Neural cell (in vitro differentiated cells): ENCODE data around the gene TEX14. TPM values are rescaled to one million over a fixed set of nuclear protein-coding genes. Genes with fewer than 3 reads are reported as not detected.

Experiments used
- H2AFZ ChIP-seq: fragments of 200-600, 300-800 bp; sonication (generic), shearing (Covaris generic); 2 replicates; pipeline ENCODE4 v1.6.0; 2014; ENCODE audit warnings: low read depth, mild to moderate bottlenecking, antibody characterized with exemption, low read length, moderate library complexity
- H3F3A ChIP-seq: fragments of 200-600 bp; shearing (Covaris generic); 2 replicates; pipeline ENCODE4 v1.6.1; 2016; ENCODE audit warnings: mild to moderate bottlenecking, moderate library complexity, mixed read lengths, antibody characterized with exemption, low read length; ENCODE audit not compliant: insufficient read depth, poor library complexity, severe bottlenecking
- H3K27ac ChIP-seq: fragments of 200-600, 300-800 bp; sonication (generic), shearing (Covaris generic); 2 replicates; pipeline ENCODE4 v1.5.1; 2014; ENCODE audit warnings: mild to moderate bottlenecking, low read length, moderate library complexity
- H3K27me3 ChIP-seq: fragments of 300-800, 200-600 bp; sonication (generic), shearing (Covaris generic); 2 replicates; pipeline ENCODE4 v1.6.0; 2014; ENCODE audit warnings: mild to moderate bottlenecking, low read depth, low read length, moderate library complexity; ENCODE audit not compliant: insufficient read depth
- H3K36me3 ChIP-seq: fragments of 300-800, 200-600 bp; sonication (generic), shearing (Covaris generic); 2 replicates; pipeline ENCODE4 v1.5.1; 2014; ENCODE audit warnings: mild to moderate bottlenecking, antibody characterized with exemption, low read length, moderate library complexity; ENCODE audit not compliant: insufficient read depth
- H3K4me2 ChIP-seq: fragments of 300-800, 200-600 bp; sonication (generic), shearing (Covaris generic); 2 replicates; pipeline ENCODE4 v1.6.0; 2014; ENCODE audit warnings: mild to moderate bottlenecking, low read length
- H3K4me3 ChIP-seq: fragments of 300-800, 200-600 bp; sonication (generic), shearing (Covaris generic); 2 replicates; pipeline ENCODE4 v1.5.1; 2014; ENCODE audit warnings: mild to moderate bottlenecking, low read length, moderate library complexity
- H3K79me2 ChIP-seq: fragments of 200-600 bp; shearing (Covaris generic); replicated peaks from 2 replicates; pipeline ENCODE4 v1.6.0; 2014; ENCODE audit warnings: mild to moderate bottlenecking, low read length, moderate library complexity; ENCODE audit not compliant: insufficient read depth
- H3K9ac ChIP-seq: fragments of 300-800, 200-600 bp; sonication (generic), shearing (Covaris generic); 2 replicates; pipeline ENCODE4 v1.6.1; 2016; ENCODE audit warnings: mild to moderate bottlenecking, low read length, mixed read lengths
- H3K9me2 ChIP-seq: fragments of 200-600 bp; shearing (Covaris generic); 2 replicates; pipeline ENCODE4 v1.6.1; 2016; ENCODE audit warnings: mild to moderate bottlenecking, low read length, mixed read lengths; ENCODE audit not compliant: insufficient read depth
- H3K9me3 ChIP-seq: fragments of 200-600, 300-800 bp; sonication (generic), shearing (Covaris generic); 2 replicates; pipeline ENCODE4 v1.6.1; 2016; ENCODE audit warnings: mild to moderate bottlenecking, mixed run types, low read length, moderate library complexity, mixed read lengths
- H4K20me1 ChIP-seq: fragments of 200-600 bp; shearing (Covaris generic); 2 replicates; pipeline ENCODE4 v1.6.1; 2016; ENCODE audit warnings: mild to moderate bottlenecking, mixed run types; ENCODE audit not compliant: insufficient read depth
- EP300 ChIP-seq: fragments of 450-650 bp; conservative IDR thresholded peaks from 2 replicates; pipeline ENCODE4 v1.6.1; 2014; ENCODE audit warnings: antibody characterized with exemption, mild to moderate bottlenecking, moderate library complexity; ENCODE audit not compliant: poor library complexity, severe bottlenecking
- EZH2 ChIP-seq: fragments of 200-600, 300-800 bp; shearing (Covaris generic), sonication (generic); IDR thresholded peaks from 2 replicates; pipeline ENCODE4 v1.6.1; 2014; ENCODE audit warnings: antibody characterized with exemption, low read length, borderline replicate concordance, mild to moderate bottlenecking; ENCODE audit not compliant: insufficient read depth, poor library complexity, severe bottlenecking
- MXI1 ChIP-seq: fragments of 450-650 bp; conservative IDR thresholded peaks from 2 replicates; pipeline ENCODE4 v1.6.1; 2014; ENCODE audit warnings: antibody characterized with exemption, mild to moderate bottlenecking; ENCODE audit not compliant: poor library complexity, severe bottlenecking
- POLR2AphosphoS5 ChIP-seq: IDR thresholded peaks from 2 replicates; pipeline ENCODE4 v1.6.1; 2012
- RAD21 ChIP-seq: fragments of 450-650 bp; conservative IDR thresholded peaks from 2 replicates; pipeline ENCODE4 v1.6.1; 2014; ENCODE audit warnings: antibody characterized with exemption, mild to moderate bottlenecking, moderate library complexity
- SMC3 ChIP-seq: fragments of 450-650 bp; conservative IDR thresholded peaks from 2 replicates; pipeline ENCODE4 v1.6.1; 2014; ENCODE audit warnings: antibody characterized with exemption, mild to moderate bottlenecking, moderate library complexity; ENCODE audit not compliant: poor library complexity
- TAF1 ChIP-seq: IDR thresholded peaks from 2 replicates; pipeline ENCODE4 v1.6.1; 2012; ENCODE audit warnings: low read depth
- polyA plus RNA-seq: library from polyadenylated mRNA; depleted of rRNA; stranded (reverse); fragments of >200 nt; gene quantifications from 2 replicates; pipeline ENCODE4 v1.2.3, GENCODE V29; 2014
- TF ChIP-seq, protein P1 (sequence below): IDR thresholded peaks from 2 replicates; pipeline ENCODE4 v1.6.1; 2012; ENCODE audit warnings: borderline replicate concordance
- TF ChIP-seq, protein P2 (sequence below): fragments of 450-650 bp; IDR thresholded peaks from 2 replicates; pipeline ENCODE4 v1.5.1; 2014; ENCODE audit warnings: antibody characterized with exemption, mild to moderate bottlenecking, moderate library complexity; ENCODE audit not compliant: poor library complexity, severe bottlenecking

Gene TEX14
- polyA plus RNA-seq, 1 donor from 2014 or later: 1.4 TPM

DNA sequence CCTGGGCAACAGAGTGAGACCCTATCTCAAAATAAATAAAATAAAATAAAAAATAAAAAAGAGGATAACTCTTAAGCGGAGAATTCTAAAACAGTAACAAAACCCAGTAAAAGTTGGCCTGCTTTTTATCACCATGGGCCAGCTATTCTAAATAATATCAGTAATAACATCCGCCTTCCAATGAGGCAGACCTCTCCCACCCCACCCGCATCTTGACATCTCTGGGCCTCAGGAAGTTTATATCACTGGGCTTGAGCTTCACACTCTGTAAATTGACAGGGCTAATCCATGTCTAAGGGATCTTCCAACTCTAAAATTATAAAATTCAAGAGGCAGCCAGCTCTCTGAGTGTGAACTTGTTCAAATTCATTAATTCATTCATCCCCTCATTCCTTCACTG, 94.5 kb downstream of the TEX14 start:
- Histone ChIP-seq H3K9me2 (no peaks in the 10 kb centered on the region), H3K9ac (no peak overlapping the region), H2AFZ (no peak overlapping the region), H3K4me3 (no peak overlapping the region), H3K27me3 (no peaks in the 10 kb centered on the region), H3K79me2 (no peaks in the 10 kb centered on the region), H3F3A (no peaks in the 10 kb centered on the region), H3K27ac (no peak overlapping the region), H3K4me2 (no peak overlapping the region), H3K9me3 (no peaks in the 10 kb centered on the region), H3K36me3 (no peaks in the 10 kb centered on the region), H4K20me1 (no peaks in the 10 kb centered on the region)
- TF ChIP-seq SMC3 (no peak), EP300 (no peak), TAF1 (no peak), MXI1 (no peak), EZH2 (no peak), POLR2AphosphoS5 (no peak), RAD21 (no peak)
- TF ChIP-seq, protein P1, sequence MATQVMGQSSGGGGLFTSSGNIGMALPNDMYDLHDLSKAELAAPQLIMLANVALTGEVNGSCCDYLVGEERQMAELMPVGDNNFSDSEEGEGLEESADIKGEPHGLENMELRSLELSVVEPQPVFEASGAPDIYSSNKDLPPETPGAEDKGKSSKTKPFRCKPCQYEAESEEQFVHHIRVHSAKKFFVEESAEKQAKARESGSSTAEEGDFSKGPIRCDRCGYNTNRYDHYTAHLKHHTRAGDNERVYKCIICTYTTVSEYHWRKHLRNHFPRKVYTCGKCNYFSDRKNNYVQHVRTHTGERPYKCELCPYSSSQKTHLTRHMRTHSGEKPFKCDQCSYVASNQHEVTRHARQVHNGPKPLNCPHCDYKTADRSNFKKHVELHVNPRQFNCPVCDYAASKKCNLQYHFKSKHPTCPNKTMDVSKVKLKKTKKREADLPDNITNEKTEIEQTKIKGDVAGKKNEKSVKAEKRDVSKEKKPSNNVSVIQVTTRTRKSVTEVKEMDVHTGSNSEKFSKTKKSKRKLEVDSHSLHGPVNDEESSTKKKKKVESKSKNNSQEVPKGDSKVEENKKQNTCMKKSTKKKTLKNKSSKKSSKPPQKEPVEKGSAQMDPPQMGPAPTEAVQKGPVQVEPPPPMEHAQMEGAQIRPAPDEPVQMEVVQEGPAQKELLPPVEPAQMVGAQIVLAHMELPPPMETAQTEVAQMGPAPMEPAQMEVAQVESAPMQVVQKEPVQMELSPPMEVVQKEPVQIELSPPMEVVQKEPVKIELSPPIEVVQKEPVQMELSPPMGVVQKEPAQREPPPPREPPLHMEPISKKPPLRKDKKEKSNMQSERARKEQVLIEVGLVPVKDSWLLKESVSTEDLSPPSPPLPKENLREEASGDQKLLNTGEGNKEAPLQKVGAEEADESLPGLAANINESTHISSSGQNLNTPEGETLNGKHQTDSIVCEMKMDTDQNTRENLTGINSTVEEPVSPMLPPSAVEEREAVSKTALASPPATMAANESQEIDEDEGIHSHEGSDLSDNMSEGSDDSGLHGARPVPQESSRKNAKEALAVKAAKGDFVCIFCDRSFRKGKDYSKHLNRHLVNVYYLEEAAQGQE: no peak
- TF ChIP-seq, protein P2, sequence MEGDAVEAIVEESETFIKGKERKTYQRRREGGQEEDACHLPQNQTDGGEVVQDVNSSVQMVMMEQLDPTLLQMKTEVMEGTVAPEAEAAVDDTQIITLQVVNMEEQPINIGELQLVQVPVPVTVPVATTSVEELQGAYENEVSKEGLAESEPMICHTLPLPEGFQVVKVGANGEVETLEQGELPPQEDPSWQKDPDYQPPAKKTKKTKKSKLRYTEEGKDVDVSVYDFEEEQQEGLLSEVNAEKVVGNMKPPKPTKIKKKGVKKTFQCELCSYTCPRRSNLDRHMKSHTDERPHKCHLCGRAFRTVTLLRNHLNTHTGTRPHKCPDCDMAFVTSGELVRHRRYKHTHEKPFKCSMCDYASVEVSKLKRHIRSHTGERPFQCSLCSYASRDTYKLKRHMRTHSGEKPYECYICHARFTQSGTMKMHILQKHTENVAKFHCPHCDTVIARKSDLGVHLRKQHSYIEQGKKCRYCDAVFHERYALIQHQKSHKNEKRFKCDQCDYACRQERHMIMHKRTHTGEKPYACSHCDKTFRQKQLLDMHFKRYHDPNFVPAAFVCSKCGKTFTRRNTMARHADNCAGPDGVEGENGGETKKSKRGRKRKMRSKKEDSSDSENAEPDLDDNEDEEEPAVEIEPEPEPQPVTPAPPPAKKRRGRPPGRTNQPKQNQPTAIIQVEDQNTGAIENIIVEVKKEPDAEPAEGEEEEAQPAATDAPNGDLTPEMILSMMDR: no peak

DNA sequence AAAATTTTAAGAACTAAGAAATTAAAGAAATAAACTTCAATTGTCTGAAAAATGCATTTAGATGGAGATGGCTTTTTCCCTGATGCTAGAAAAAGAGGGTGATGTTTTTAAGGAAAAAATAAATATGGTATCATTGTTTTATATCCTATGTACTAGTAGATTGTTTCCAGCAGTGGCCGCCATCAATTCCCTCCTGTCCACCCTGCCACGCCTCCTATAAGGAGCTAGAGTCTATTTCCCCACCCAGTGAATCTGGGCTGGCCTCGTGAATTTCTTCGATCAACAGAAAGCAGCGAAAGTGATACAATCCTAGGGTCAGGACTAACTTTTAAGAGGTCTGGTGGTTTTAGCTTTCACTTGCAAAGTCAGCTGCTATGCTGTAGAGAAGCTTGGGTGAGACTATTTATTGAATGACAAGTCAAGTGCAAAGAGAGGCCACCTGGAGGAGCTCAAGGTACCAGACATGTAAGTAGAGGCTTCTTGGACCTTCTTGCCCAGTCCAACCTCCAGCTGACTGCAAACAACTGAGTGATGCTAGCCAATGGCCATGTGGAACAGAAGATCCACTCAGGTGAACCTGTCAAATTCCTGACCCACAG, 96.6 kb downstream of the TEX14 start:
- Histone ChIP-seq H4K20me1 (no peaks in the 10 kb centered on the region), H3K4me3 (no peak overlapping the region), H2AFZ (no peak overlapping the region), H3F3A (no peaks in the 10 kb centered on the region), H3K36me3 (no peaks in the 10 kb centered on the region), H3K27ac (no peak overlapping the region), H3K79me2 (no peaks in the 10 kb centered on the region), H3K9me3 (no peaks in the 10 kb centered on the region), H3K4me2 (no peak overlapping the region), H3K9ac (no peak overlapping the region), H3K27me3 (no peaks in the 10 kb centered on the region), H3K9me2 (no peaks in the 10 kb centered on the region)
- TF ChIP-seq TAF1 (no peak), RAD21 (no peak), POLR2AphosphoS5 (no peak), EZH2 (no peak), EP300 (no peak), SMC3 (no peak), MXI1 (no peak)
- TF ChIP-seq, protein P2: no peak
- TF ChIP-seq, protein P1: no peak
